Liver (tissue), 9 donors: ENCODE results near the gene PRRG1. TPM values are rescaled to one million over a fixed set of nuclear protein-coding genes. Genes with fewer than 3 reads are reported as not detected.

Experiments used
- DNase-seq: peaks from one replicate; pipeline ENCODE4 v3.0.0-alpha.2; 2017; ENCODE audit warnings: low spot score
- H3K27ac ChIP-seq, 2 donors: one replicate each; pipeline ENCODE4 v1.7.0; 2013; ENCODE audit warnings: inconsistent platforms in 2 of 2, low read length in 2 of 2, control low read depth in 1 of 2, low read depth in 1 of 2, mild to moderate bottlenecking in 1 of 2
- H3K27me3 ChIP-seq, 4 donors: one replicate each; pipeline versions ENCODE4 v1.6.1 to v1.7.0; 2013; ENCODE audit warnings: low read length in 3 of 4, inconsistent platforms in 1 of 4, mild to moderate bottlenecking in 1 of 4, moderate library complexity in 1 of 4; ENCODE audit not compliant: control insufficient read depth in 4 of 4, insufficient read depth in 4 of 4
- H3K36me3 ChIP-seq, 4 donors: one replicate each; pipeline versions ENCODE4 v1.6.1 to v1.7.0; 2013; ENCODE audit warnings: low read length in 3 of 4, mild to moderate bottlenecking in 3 of 4, low read depth in 1 of 4, moderate library complexity in 1 of 4; ENCODE audit not compliant: control insufficient read depth in 4 of 4, insufficient read depth in 3 of 4
- H3K4me1 ChIP-seq, 4 donors: one replicate each; pipeline versions ENCODE4 v1.6.1 to v1.7.0; 2013; ENCODE audit warnings: low read length in 3 of 4, mild to moderate bottlenecking in 3 of 4, moderate library complexity in 1 of 4; ENCODE audit not compliant: control insufficient read depth in 4 of 4, insufficient read depth in 4 of 4
- H3K4me3 ChIP-seq, 3 donors: one replicate each; pipeline versions ENCODE4 v1.6.1 to v1.7.0; 2013; ENCODE audit warnings: low read length in 3 of 3, control low read depth in 1 of 3, low read depth in 1 of 3, mild to moderate bottlenecking in 1 of 3
- H3K9ac ChIP-seq, 2 donors: one replicate each; pipeline ENCODE4 v1.7.0; 2013; ENCODE audit warnings: low read length in 2 of 2, mild to moderate bottlenecking in 2 of 2, moderate library complexity in 2 of 2, control low read depth in 1 of 2, low read depth in 1 of 2
- H3K9me3 ChIP-seq, 4 donors: one replicate each; pipeline versions ENCODE4 v1.6.1 to v1.7.0; 2013; ENCODE audit warnings: low read length in 3 of 4; ENCODE audit not compliant: control insufficient read depth in 4 of 4
- ATF3 ChIP-seq: IDR thresholded peaks from 2 replicates; pipeline ENCODE4 v1.6.1; 2016; ENCODE audit warnings: antibody characterized with exemption
- EGR1 ChIP-seq, 2 donors: IDR thresholded peaks; 2 replicates each; pipeline ENCODE4 v1.6.1; 2016 to 2018; ENCODE audit warnings: antibody characterized with exemption in 2 of 2, low read depth in 2 of 2
- GABPA ChIP-seq, 2 donors: IDR thresholded peaks in 1 of 2; conservative IDR thresholded peaks in 1 of 2; 2 replicates each; pipeline ENCODE4 v1.6.1; 2016; ENCODE audit warnings: antibody characterized with exemption in 2 of 2, mild to moderate bottlenecking in 1 of 2, moderate library complexity in 1 of 2
- HNF4G ChIP-seq: IDR thresholded peaks from 2 replicates; pipeline ENCODE4 v1.6.1; 2016; ENCODE audit warnings: antibody characterized with exemption
- JUND ChIP-seq, 2 donors: IDR thresholded peaks; 2 replicates each; pipeline ENCODE4 v1.6.1; 2016; ENCODE audit warnings: antibody characterized with exemption in 2 of 2
- NR2F2 ChIP-seq: IDR thresholded peaks from 2 replicates; pipeline ENCODE4 v1.6.1; 2016; ENCODE audit warnings: antibody characterized with exemption
- RAD21 ChIP-seq, 2 donors: IDR thresholded peaks; 2 replicates each; pipeline ENCODE4 v1.6.1; 2016; ENCODE audit warnings: antibody characterized with exemption in 2 of 2, mild to moderate bottlenecking in 2 of 2
- RXRA ChIP-seq, 2 donors: IDR thresholded peaks; 2 replicates each; pipeline ENCODE4 v1.6.1; 2017 to 2018; ENCODE audit warnings: antibody characterized with exemption in 2 of 2, mild to moderate bottlenecking in 1 of 2
- SP1 ChIP-seq: IDR thresholded peaks from 2 replicates; pipeline ENCODE4 v1.6.1; 2018; ENCODE audit warnings: antibody characterized with exemption, mild to moderate bottlenecking
- TAF1 ChIP-seq: conservative IDR thresholded peaks from 2 replicates; pipeline ENCODE4 v1.6.1; 2016; ENCODE audit warnings: antibody characterized with exemption, mild to moderate bottlenecking
- YY1 ChIP-seq: IDR thresholded peaks from 2 replicates; pipeline ENCODE4 v1.6.1; 2016; ENCODE audit warnings: antibody characterized with exemption, mild to moderate bottlenecking
- WGBS: extraction: QIAGEN DNeasy Blood & Tissue Kit; methylation state at CpG from one replicate; pipeline ENCODE4 v1.1.7; 2013; 5-methylcytosine and 5-hydroxymethylcytosine counted together
- polyA plus RNA-seq, 2 donors: library from polyadenylated mRNA; stranded (reverse) in 1 of 2; unstranded in 1 of 2; fragments of 200-250 nt in 1 of 2; fragments of >200 nt in 1 of 2; fragmentation: Nextera tagmentation in 1 of 2; extraction: Ambion mirVana in 1 of 2; gene quantifications; one replicate each; pipeline versions ENCODE4 v1.2.1 to v1.2.3, GENCODE V29; 2013 to 2015
- total RNA-seq, 2 donors: library from RNA; depleted of rRNA; stranded (reverse); fragments of >200 nt; gene quantifications; one replicate each; pipeline ENCODE4 v1.2.3, GENCODE V29; 2014
- TF ChIP-seq, protein P1 (sequence below): IDR thresholded peaks from 2 replicates; pipeline ENCODE4 v1.6.1; 2016; ENCODE audit warnings: antibody characterized with exemption, mild to moderate bottlenecking
- TF ChIP-seq, protein P2 (sequence below): IDR thresholded peaks from 2 replicates; pipeline ENCODE4 v1.6.1; 2016; ENCODE audit warnings: antibody characterized with exemption
- donor health status: healthy.
- donor health status: healthy.
- donor health status: healthy.
- donor health status: healthy.
- donor health status: healthy.

PRRG1 gene
- total and polyA plus RNA-seq, 4 donors: 1.2 to 6.6 (median 1.8) TPM

- TF ChIP-seq, protein P1, sequence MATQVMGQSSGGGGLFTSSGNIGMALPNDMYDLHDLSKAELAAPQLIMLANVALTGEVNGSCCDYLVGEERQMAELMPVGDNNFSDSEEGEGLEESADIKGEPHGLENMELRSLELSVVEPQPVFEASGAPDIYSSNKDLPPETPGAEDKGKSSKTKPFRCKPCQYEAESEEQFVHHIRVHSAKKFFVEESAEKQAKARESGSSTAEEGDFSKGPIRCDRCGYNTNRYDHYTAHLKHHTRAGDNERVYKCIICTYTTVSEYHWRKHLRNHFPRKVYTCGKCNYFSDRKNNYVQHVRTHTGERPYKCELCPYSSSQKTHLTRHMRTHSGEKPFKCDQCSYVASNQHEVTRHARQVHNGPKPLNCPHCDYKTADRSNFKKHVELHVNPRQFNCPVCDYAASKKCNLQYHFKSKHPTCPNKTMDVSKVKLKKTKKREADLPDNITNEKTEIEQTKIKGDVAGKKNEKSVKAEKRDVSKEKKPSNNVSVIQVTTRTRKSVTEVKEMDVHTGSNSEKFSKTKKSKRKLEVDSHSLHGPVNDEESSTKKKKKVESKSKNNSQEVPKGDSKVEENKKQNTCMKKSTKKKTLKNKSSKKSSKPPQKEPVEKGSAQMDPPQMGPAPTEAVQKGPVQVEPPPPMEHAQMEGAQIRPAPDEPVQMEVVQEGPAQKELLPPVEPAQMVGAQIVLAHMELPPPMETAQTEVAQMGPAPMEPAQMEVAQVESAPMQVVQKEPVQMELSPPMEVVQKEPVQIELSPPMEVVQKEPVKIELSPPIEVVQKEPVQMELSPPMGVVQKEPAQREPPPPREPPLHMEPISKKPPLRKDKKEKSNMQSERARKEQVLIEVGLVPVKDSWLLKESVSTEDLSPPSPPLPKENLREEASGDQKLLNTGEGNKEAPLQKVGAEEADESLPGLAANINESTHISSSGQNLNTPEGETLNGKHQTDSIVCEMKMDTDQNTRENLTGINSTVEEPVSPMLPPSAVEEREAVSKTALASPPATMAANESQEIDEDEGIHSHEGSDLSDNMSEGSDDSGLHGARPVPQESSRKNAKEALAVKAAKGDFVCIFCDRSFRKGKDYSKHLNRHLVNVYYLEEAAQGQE: no peak
- TF ChIP-seq GABPA (IDR thresholded peaks at IDR 0.05 in 1 of 2, conservative IDR thresholded peaks at IDR 0.05 in 1 of 2): no peak
- TF ChIP-seq SP1: no peak
- no peak for TF ChIP-seq NR2F2
- no peak for TF ChIP-seq HNF4G
- no peak for TF ChIP-seq RAD21 (IDR thresholded peaks at IDR 0.05)
Observed at GRCh38 chrX:37380924-37381323, 31.8 kb downstream of the PRRG1 start (continued).

DNA sequence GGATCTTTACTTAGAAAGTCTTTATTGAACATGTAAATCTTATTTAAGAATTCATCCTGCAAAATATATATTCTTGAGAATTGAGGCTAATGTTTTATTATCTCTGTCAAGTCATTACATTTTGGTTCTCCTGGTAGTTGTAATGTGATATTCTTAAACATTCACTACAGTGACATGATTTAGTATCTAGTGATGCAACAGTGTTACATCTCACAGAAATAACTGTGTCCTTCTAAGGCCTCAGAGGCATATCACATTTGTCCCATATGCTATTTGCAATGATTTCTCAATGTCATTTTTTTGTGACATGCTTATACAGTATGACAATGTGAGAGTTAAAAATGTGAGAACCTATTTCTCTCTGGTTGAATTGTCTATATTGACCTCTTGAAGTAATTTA lies 34.1 kb downstream of the PRRG1 start:
- Histone ChIP-seq H3K27me3 (no peaks in the 10 kb centered on the region), H3K4me1 (peaks cover 0 to 3% (median under 1%) of the 10 kb centered on the region in 4 donors), H3K36me3 (no peaks in the 10 kb centered on the region), H3K9me3 (peaks cover 0 to 3% (median 0%) of the 10 kb centered on the region in 4 donors), H3K4me3 (no peak overlapping the region), H3K9ac (no peak overlapping the region), H3K27ac (no peak overlapping the region)
- DNase-seq: no peak
- TF ChIP-seq GABPA (IDR thresholded peaks at IDR 0.05 in 1 of 2, conservative IDR thresholded peaks at IDR 0.05 in 1 of 2) (no peak), RAD21 (IDR thresholded peaks at IDR 0.05) (no peak), ATF3 (no peak)

- Histone ChIP-seq H3K9me3 (peaks cover 0 to 3% (median 0%) of the 10 kb centered on the region in 4 donors), H3K4me3 (no peak overlapping the region), H3K36me3 (peaks cover 0 to 2% (median 0%) of the 10 kb centered on the region in 4 donors), H3K4me1 (no peaks in the 10 kb centered on the region), H3K9ac (no peak overlapping the region), H3K27me3 (no peaks in the 10 kb centered on the region), H3K27ac (no peak overlapping the region)
- TF ChIP-seq, protein P2, sequence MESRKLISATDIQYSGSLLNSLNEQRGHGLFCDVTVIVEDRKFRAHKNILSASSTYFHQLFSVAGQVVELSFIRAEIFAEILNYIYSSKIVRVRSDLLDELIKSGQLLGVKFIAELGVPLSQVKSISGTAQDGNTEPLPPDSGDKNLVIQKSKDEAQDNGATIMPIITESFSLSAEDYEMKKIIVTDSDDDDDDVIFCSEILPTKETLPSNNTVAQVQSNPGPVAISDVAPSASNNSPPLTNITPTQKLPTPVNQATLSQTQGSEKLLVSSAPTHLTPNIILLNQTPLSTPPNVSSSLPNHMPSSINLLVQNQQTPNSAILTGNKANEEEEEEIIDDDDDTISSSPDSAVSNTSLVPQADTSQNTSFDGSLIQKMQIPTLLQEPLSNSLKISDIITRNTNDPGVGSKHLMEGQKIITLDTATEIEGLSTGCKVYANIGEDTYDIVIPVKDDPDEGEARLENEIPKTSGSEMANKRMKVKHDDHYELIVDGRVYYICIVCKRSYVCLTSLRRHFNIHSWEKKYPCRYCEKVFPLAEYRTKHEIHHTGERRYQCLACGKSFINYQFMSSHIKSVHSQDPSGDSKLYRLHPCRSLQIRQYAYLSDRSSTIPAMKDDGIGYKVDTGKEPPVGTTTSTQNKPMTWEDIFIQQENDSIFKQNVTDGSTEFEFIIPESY: no peak
- TF ChIP-seq GABPA (IDR thresholded peaks at IDR 0.05 in 1 of 2, conservative IDR thresholded peaks at IDR 0.05 in 1 of 2) (no peak), SP1 (no peak), YY1 (no peak), RAD21 (IDR thresholded peaks at IDR 0.05) (no peak)
- DNase-seq: no peak
- whole genome bisulfite sequencing: 98% methylated on average over 4 of the region's 4 CpGs
Observed at GRCh38 chrX:37388413-37388812, 39.2 kb downstream of the PRRG1 start.

DNA sequence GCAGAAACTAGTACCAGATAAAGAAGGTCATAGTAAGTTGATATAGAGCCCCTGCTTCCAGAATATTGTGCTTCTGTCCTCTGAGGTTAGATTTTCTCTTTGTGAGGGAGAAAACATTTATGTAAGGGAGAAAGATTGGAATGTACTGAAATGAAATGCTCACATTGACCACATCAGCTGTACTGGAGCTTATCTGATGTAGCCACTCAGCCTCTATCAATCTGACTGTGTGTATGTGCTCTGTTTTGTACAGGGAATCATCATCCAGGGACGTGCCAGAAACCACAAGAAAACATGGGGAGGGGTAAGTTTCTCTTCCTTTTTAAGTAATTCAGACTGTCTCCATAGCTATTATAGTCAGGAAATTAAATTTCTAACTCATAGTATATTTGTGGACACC lies 56.8 kb downstream of the PRRG1 start:
- DNase-seq: no peak
- 81% methylated on average over 1 of the region's 1 CpG for WGBS
- H3K27ac ChIP-seq: no peak overlapping the region
- no peak overlapping the region for H3K9ac ChIP-seq
- H3K4me1 ChIP-seq: peaks cover 0 to 2% (median 1%) of the 10 kb centered on the region in 4 donors
- no peaks in the 10 kb centered on the region for H3K27me3 ChIP-seq
- H3K36me3 ChIP-seq: no peaks in the 10 kb centered on the region
- no peaks in the 10 kb centered on the region for H3K9me3 ChIP-seq
- H3K4me3 ChIP-seq: no peak overlapping the region
- TF ChIP-seq SP1 (no peak), ATF3 (no peak), YY1 (no peak), HNF4G (no peak), RXRA (IDR thresholded peaks at IDR 0.05) (no peak), JUND (IDR thresholded peaks at IDR 0.05) (no peak), TAF1 (no peak), EGR1 (IDR thresholded peaks at IDR 0.05; ENCODE audit: low read depth in 2 of 2) (no peak)
- TF ChIP-seq, protein P2: no peak
- TF ChIP-seq, protein P1: no peak
